Liver (tissue), 9 donors: ENCODE data around the gene SIGLEC14. TPM values are rescaled to one million over a fixed set of nuclear protein-coding genes. Genes with fewer than 3 reads are reported as not detected.

ENCODE experiments used
- DNase-seq: peaks from one replicate; pipeline ENCODE4 v3.0.0-alpha.2; 2017; ENCODE audit warnings: low spot score
- H3K27ac ChIP-seq, 2 donors: one replicate each; pipeline ENCODE4 v1.7.0; 2013; ENCODE audit warnings: inconsistent platforms in 2 of 2, low read length in 2 of 2, control low read depth in 1 of 2, low read depth in 1 of 2, mild to moderate bottlenecking in 1 of 2
- H3K27me3 ChIP-seq, 4 donors: one replicate each; pipeline versions ENCODE4 v1.6.1 to v1.7.0; 2013; ENCODE audit warnings: low read length in 3 of 4, inconsistent platforms in 1 of 4, mild to moderate bottlenecking in 1 of 4, moderate library complexity in 1 of 4; ENCODE audit not compliant: control insufficient read depth in 4 of 4, insufficient read depth in 4 of 4
- H3K36me3 ChIP-seq, 4 donors: one replicate each; pipeline versions ENCODE4 v1.6.1 to v1.7.0; 2013; ENCODE audit warnings: low read length in 3 of 4, mild to moderate bottlenecking in 3 of 4, low read depth in 1 of 4, moderate library complexity in 1 of 4; ENCODE audit not compliant: control insufficient read depth in 4 of 4, insufficient read depth in 3 of 4
- H3K4me1 ChIP-seq, 4 donors: one replicate each; pipeline versions ENCODE4 v1.6.1 to v1.7.0; 2013; ENCODE audit warnings: low read length in 3 of 4, mild to moderate bottlenecking in 3 of 4, moderate library complexity in 1 of 4; ENCODE audit not compliant: control insufficient read depth in 4 of 4, insufficient read depth in 4 of 4
- H3K4me3 ChIP-seq, 3 donors: one replicate each; pipeline versions ENCODE4 v1.6.1 to v1.7.0; 2013; ENCODE audit warnings: low read length in 3 of 3, control low read depth in 1 of 3, low read depth in 1 of 3, mild to moderate bottlenecking in 1 of 3
- H3K9ac ChIP-seq, 2 donors: one replicate each; pipeline ENCODE4 v1.7.0; 2013; ENCODE audit warnings: low read length in 2 of 2, mild to moderate bottlenecking in 2 of 2, moderate library complexity in 2 of 2, control low read depth in 1 of 2, low read depth in 1 of 2
- H3K9me3 ChIP-seq, 4 donors: one replicate each; pipeline versions ENCODE4 v1.6.1 to v1.7.0; 2013; ENCODE audit warnings: low read length in 3 of 4; ENCODE audit not compliant: control insufficient read depth in 4 of 4
- FOXA1 ChIP-seq: IDR thresholded peaks from 2 replicates; pipeline ENCODE4 v1.6.1; 2016; ENCODE audit warnings: antibody characterized with exemption
- FOXA2 ChIP-seq: IDR thresholded peaks from 2 replicates; pipeline ENCODE4 v1.6.1; 2016; ENCODE audit warnings: antibody characterized with exemption
- GABPA ChIP-seq, 2 donors: IDR thresholded peaks in 1 of 2; conservative IDR thresholded peaks in 1 of 2; 2 replicates each; pipeline ENCODE4 v1.6.1; 2016; ENCODE audit warnings: antibody characterized with exemption in 2 of 2, mild to moderate bottlenecking in 1 of 2, moderate library complexity in 1 of 2
- HNF4A ChIP-seq, 2 donors: conservative IDR thresholded peaks; 2 replicates each; pipeline ENCODE4 v1.6.1; 2016; ENCODE audit warnings: antibody characterized with exemption in 2 of 2, mild to moderate bottlenecking in 2 of 2
- JUND ChIP-seq, 2 donors: IDR thresholded peaks; 2 replicates each; pipeline ENCODE4 v1.6.1; 2016; ENCODE audit warnings: antibody characterized with exemption in 2 of 2
- MAX ChIP-seq: IDR thresholded peaks from 2 replicates; pipeline ENCODE4 v1.6.1; 2016; ENCODE audit warnings: antibody characterized with exemption
- NR2F2 ChIP-seq: IDR thresholded peaks from 2 replicates; pipeline ENCODE4 v1.6.1; 2016; ENCODE audit warnings: antibody characterized with exemption
- RAD21 ChIP-seq, 2 donors: IDR thresholded peaks; 2 replicates each; pipeline ENCODE4 v1.6.1; 2016; ENCODE audit warnings: antibody characterized with exemption in 2 of 2, mild to moderate bottlenecking in 2 of 2
- SP1 ChIP-seq: IDR thresholded peaks from 2 replicates; pipeline ENCODE4 v1.6.1; 2018; ENCODE audit warnings: antibody characterized with exemption, mild to moderate bottlenecking
- TAF1 ChIP-seq: conservative IDR thresholded peaks from 2 replicates; pipeline ENCODE4 v1.6.1; 2016; ENCODE audit warnings: antibody characterized with exemption, mild to moderate bottlenecking
- YY1 ChIP-seq: IDR thresholded peaks from 2 replicates; pipeline ENCODE4 v1.6.1; 2016; ENCODE audit warnings: antibody characterized with exemption, mild to moderate bottlenecking
- WGBS: extraction: QIAGEN DNeasy Blood & Tissue Kit; methylation state at CpG from one replicate; pipeline ENCODE4 v1.1.7; 2013; 5-methylcytosine and 5-hydroxymethylcytosine counted together
- polyA plus RNA-seq, 2 donors: library from polyadenylated mRNA; stranded (reverse) in 1 of 2; unstranded in 1 of 2; fragments of 200-250 nt in 1 of 2; fragments of >200 nt in 1 of 2; fragmentation: Nextera tagmentation in 1 of 2; extraction: Ambion mirVana in 1 of 2; gene quantifications; one replicate each; pipeline versions ENCODE4 v1.2.1 to v1.2.3, GENCODE V29; 2013 to 2015
- total RNA-seq, 2 donors: library from RNA; depleted of rRNA; stranded (reverse); fragments of >200 nt; gene quantifications; one replicate each; pipeline ENCODE4 v1.2.3, GENCODE V29; 2014
- TF ChIP-seq, protein P1 (sequence below): IDR thresholded peaks from 2 replicates; pipeline ENCODE4 v1.6.1; 2016; ENCODE audit warnings: antibody characterized with exemption, mild to moderate bottlenecking
- TF ChIP-seq, protein P2 (sequence below): IDR thresholded peaks from 2 replicates; pipeline ENCODE4 v1.6.1; 2016; ENCODE audit warnings: antibody characterized with exemption
- TF ChIP-seq, protein P3 (sequence below): fragments of 150-350 bp; IDR thresholded peaks from 2 replicates; pipeline ENCODE4 v1.5.1; 2017; ENCODE audit warnings: improper control_type of control experiment, low read depth, low read length; ENCODE audit not compliant: missing input control
- donor health status: healthy.
- donor health status: healthy.
- donor health status: healthy.
- donor health status: healthy.
- donor health status: healthy.

Gene SIGLEC14
- total and polyA plus RNA-seq, 4 donors: 1.7 to 6.9 (median 3.2) TPM; not detected in 1

GRCh38 chr19:51693260-51693659, 46.6 kb upstream of the SIGLEC14 start, which contains the start of gene SPACA6:
Gene SPACA6 (plus strand): TSS chr19:51693330. CDS start chr19:51693527, 197 bp downstream.
- no peak within 1 kb of the TSS for H3K27ac ChIP-seq
- no peak for DNase-seq
- peaks cover 0 to 6% (median 1%) of the 10 kb centered on the region in 4 donors for H3K4me1 ChIP-seq
- TF ChIP-seq, protein P1, sequence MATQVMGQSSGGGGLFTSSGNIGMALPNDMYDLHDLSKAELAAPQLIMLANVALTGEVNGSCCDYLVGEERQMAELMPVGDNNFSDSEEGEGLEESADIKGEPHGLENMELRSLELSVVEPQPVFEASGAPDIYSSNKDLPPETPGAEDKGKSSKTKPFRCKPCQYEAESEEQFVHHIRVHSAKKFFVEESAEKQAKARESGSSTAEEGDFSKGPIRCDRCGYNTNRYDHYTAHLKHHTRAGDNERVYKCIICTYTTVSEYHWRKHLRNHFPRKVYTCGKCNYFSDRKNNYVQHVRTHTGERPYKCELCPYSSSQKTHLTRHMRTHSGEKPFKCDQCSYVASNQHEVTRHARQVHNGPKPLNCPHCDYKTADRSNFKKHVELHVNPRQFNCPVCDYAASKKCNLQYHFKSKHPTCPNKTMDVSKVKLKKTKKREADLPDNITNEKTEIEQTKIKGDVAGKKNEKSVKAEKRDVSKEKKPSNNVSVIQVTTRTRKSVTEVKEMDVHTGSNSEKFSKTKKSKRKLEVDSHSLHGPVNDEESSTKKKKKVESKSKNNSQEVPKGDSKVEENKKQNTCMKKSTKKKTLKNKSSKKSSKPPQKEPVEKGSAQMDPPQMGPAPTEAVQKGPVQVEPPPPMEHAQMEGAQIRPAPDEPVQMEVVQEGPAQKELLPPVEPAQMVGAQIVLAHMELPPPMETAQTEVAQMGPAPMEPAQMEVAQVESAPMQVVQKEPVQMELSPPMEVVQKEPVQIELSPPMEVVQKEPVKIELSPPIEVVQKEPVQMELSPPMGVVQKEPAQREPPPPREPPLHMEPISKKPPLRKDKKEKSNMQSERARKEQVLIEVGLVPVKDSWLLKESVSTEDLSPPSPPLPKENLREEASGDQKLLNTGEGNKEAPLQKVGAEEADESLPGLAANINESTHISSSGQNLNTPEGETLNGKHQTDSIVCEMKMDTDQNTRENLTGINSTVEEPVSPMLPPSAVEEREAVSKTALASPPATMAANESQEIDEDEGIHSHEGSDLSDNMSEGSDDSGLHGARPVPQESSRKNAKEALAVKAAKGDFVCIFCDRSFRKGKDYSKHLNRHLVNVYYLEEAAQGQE: no peak
- TF ChIP-seq NR2F2: no peak
- TF ChIP-seq GABPA (IDR thresholded peaks at IDR 0.05 in 1 of 2, conservative IDR thresholded peaks at IDR 0.05 in 1 of 2): no peak
- no peak for TF ChIP-seq FOXA2
- TF ChIP-seq TAF1: no peak
- no peak for TF ChIP-seq FOXA1
- TF ChIP-seq, protein P2, sequence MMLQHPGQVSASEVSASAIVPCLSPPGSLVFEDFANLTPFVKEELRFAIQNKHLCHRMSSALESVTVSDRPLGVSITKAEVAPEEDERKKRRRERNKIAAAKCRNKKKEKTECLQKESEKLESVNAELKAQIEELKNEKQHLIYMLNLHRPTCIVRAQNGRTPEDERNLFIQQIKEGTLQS: no peak
- TF ChIP-seq, protein P3, sequence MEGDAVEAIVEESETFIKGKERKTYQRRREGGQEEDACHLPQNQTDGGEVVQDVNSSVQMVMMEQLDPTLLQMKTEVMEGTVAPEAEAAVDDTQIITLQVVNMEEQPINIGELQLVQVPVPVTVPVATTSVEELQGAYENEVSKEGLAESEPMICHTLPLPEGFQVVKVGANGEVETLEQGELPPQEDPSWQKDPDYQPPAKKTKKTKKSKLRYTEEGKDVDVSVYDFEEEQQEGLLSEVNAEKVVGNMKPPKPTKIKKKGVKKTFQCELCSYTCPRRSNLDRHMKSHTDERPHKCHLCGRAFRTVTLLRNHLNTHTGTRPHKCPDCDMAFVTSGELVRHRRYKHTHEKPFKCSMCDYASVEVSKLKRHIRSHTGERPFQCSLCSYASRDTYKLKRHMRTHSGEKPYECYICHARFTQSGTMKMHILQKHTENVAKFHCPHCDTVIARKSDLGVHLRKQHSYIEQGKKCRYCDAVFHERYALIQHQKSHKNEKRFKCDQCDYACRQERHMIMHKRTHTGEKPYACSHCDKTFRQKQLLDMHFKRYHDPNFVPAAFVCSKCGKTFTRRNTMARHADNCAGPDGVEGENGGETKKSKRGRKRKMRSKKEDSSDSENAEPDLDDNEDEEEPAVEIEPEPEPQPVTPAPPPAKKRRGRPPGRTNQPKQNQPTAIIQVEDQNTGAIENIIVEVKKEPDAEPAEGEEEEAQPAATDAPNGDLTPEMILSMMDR: no peak
- H3K4me3 ChIP-seq: no peak within 1 kb of the TSS
- no peaks in the 10 kb centered on the region for H3K9me3 ChIP-seq
- 68% methylated on average over 8 of the region's 8 CpGs for WGBS
- peaks cover 0 to 8% (median 1%) of the 10 kb centered on the region in 4 donors for H3K27me3 ChIP-seq
- H3K9ac ChIP-seq: no peak within 1 kb of the TSS
- H3K36me3 ChIP-seq: no peaks in the 10 kb centered on the region

DNA sequence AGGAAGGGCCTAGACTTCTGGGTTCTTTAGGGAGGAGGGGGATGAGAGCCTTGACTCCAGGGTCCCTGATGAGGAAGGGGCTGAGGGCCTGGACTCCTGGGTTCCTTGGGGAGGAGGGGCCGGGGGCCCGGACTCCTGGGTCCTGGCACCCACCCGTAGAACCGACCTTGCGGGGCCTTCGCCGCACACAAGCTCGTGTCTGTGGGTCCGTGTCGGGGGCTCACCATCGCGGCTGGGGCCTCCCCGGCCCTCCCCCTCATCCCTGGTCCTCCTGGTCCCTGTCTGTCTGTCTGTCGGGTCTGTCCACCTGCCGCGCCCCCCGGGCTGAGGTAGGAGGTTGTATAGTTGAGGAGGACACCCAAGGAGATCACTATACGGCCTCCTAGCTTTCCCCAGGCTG, 45.8 kb upstream of the SIGLEC14 start:
- WGBS: 85% methylated on average over 18 of the region's 18 CpGs
- Histone ChIP-seq H3K4me3 (no peak overlapping the region), H3K9me3 (no peaks in the 10 kb centered on the region), H3K9ac (no peak overlapping the region), H3K27me3 (peaks cover 0 to 11% (median 1%) of the 10 kb centered on the region in 4 donors), H3K36me3 (no peaks in the 10 kb centered on the region), H3K27ac (no peak overlapping the region), H3K4me1 (peaks cover 0 to 6% (median 1%) of the 10 kb centered on the region in 4 donors)
- TF ChIP-seq GABPA (IDR thresholded peaks at IDR 0.05 in 1 of 2, conservative IDR thresholded peaks at IDR 0.05 in 1 of 2): no peak
- no peak for TF ChIP-seq NR2F2
- no peak for TF ChIP-seq FOXA1
- TF ChIP-seq SP1: no peak
- TF ChIP-seq RAD21 (IDR thresholded peaks at IDR 0.05): no peak
- TF ChIP-seq HNF4A (conservative IDR thresholded peaks at IDR 0.05): no peak
- no peak for TF ChIP-seq YY1
- no peak for TF ChIP-seq FOXA2
- TF ChIP-seq, protein P3: no peak
- TF ChIP-seq MAX: no peak
- TF ChIP-seq JUND (IDR thresholded peaks at IDR 0.05): no peak
- DNase-seq: no peak
